GM23338 (cell line): ENCODE results near the gene RBM33. TPM values are rescaled to one million over a fixed set of nuclear protein-coding genes. Genes with fewer than 3 reads are reported as not detected.

ENCODE experiments used
- ATAC-seq: fragments of 200-7000 bp; cut with Tn5 transposase; 3 replicates; pipeline ENCODE4 v1.9.1; 2020
- DNase-seq: peaks from one replicate; pipeline ENCODE4 v3.0.0-alpha.2; 2015; ENCODE audit warnings: low spot score
- H2AFZ ChIP-seq: fragments of 200-600 bp; sonication (generic); 2 replicates; pipeline ENCODE4 v1.8.0; 2016; ENCODE audit warnings: antibody characterized with exemption, mild to moderate bottlenecking, moderate library complexity
- H3F3A ChIP-seq: fragments of 200-600 bp; sonication (generic); replicated peaks from 2 replicates; pipeline ENCODE4 v1.8.0; 2017; ENCODE audit warnings: antibody characterized with exemption, mixed run types, low read depth
- H3K27ac ChIP-seq: fragments of 200-600 bp; sonication (generic); 2 replicates; pipeline ENCODE4 v1.6.1; 2016; ENCODE audit warnings: low read depth
- H3K27me3 ChIP-seq: fragments of 200-600 bp; sonication (generic); 2 replicates; pipeline ENCODE4 v1.8.0; 2016; ENCODE audit warnings: mild to moderate bottlenecking, mixed run types, moderate library complexity; ENCODE audit not compliant: insufficient read depth
- H3K36me3 ChIP-seq: fragments of 200-600 bp; sonication (generic); 2 replicates; pipeline ENCODE4 v1.8.0; 2016; ENCODE audit warnings: mild to moderate bottlenecking; ENCODE audit not compliant: insufficient read depth
- H3K4me1 ChIP-seq: fragments of 200-600 bp; sonication (generic); 2 replicates; pipeline ENCODE4 v1.8.0; 2016; ENCODE audit warnings: mild to moderate bottlenecking, moderate library complexity; ENCODE audit not compliant: insufficient read depth
- H3K4me2 ChIP-seq: fragments of 200-600 bp; sonication (generic); 2 replicates; pipeline ENCODE4 v1.7.1; 2017; ENCODE audit warnings: mixed run types
- H3K4me3 ChIP-seq: fragments of 200-600 bp; sonication (generic); 2 replicates; pipeline ENCODE4 v1.6.1; 2016; ENCODE audit warnings: mixed run types
- H3K79me2 ChIP-seq: fragments of 200-600 bp; sonication (generic); replicated peaks from 2 replicates; pipeline ENCODE4 v1.8.0; 2017; ENCODE audit warnings: mild to moderate bottlenecking; ENCODE audit not compliant: insufficient read depth
- H3K9me2 ChIP-seq: fragments of 200-600 bp; sonication (generic); 2 replicates; pipeline ENCODE4 v1.8.0; 2017; ENCODE audit not compliant: insufficient read depth
- H4K20me1 ChIP-seq: fragments of 200-600 bp; sonication (generic); replicated peaks from 2 replicates; pipeline ENCODE4 v1.8.0; 2017; ENCODE audit warnings: mild to moderate bottlenecking; ENCODE audit not compliant: insufficient read depth
- H3K27ac Mint-ChIP-seq: 2 replicates; pipeline ENCODE4 v1.8.0; 2020; ENCODE audit warnings: inconsistent platforms, mild to moderate bottlenecking, moderate library complexity, mixed read lengths
- H3K27me3 Mint-ChIP-seq: 3 replicates; pipeline ENCODE4 v1.8.0; 2022; ENCODE audit warnings: low read depth, mild to moderate bottlenecking, moderate library complexity, mixed read lengths, inconsistent platforms; ENCODE audit not compliant: insufficient read depth, poor library complexity
- H3K36me3 Mint-ChIP-seq: 3 replicates; pipeline ENCODE4 v1.8.0; 2021; ENCODE audit warnings: low read depth, mild to moderate bottlenecking, inconsistent platforms, moderate library complexity, mixed read lengths
- H3K4me1 Mint-ChIP-seq: 3 replicates; pipeline ENCODE4 v1.8.0; 2020; ENCODE audit warnings: mild to moderate bottlenecking, inconsistent platforms, mixed read lengths
- H3K4me3 Mint-ChIP-seq: 3 replicates; pipeline ENCODE4 v1.8.0; 2021; ENCODE audit warnings: moderate library complexity, mild to moderate bottlenecking, inconsistent platforms, mixed read lengths
- H3K9me3 Mint-ChIP-seq: 3 replicates; pipeline ENCODE4 v1.8.0; 2020; ENCODE audit warnings: moderate library complexity, mild to moderate bottlenecking, inconsistent platforms, mixed read lengths
- CREB1 ChIP-seq: fragments of 250-450 bp; sonication (Bioruptor Pico); IDR thresholded peaks from 2 replicates; pipeline ENCODE4 v1.5.0; 2020; ENCODE audit warnings: low read depth, mild to moderate bottlenecking, moderate library complexity
- CTCF ChIP-seq, 2 experiments: fragments of 200-600 bp in 1 of 2; sonication (generic) in 1 of 2; conservative IDR thresholded peaks; 2 replicates each; pipeline versions ENCODE4 v1.5.1 to v1.6.1; 2016 to 2017; ENCODE audit warnings: antibody characterized with exemption in 2 of 2, low read depth in 2 of 2, mild to moderate bottlenecking in 2 of 2, moderate library complexity in 1 of 2
- EZH2 ChIP-seq: fragments of 200-600 bp; sonication (generic); IDR thresholded peaks from one replicate; pipeline ENCODE4 v1.8.0; 2017; ENCODE audit warnings: antibody characterized with exemption, mild to moderate bottlenecking, low read depth; ENCODE audit not compliant: unreplicated experiment
- EZH2phosphoT487 ChIP-seq: fragments of 200-600 bp; sonication (generic); IDR thresholded peaks from one replicate; pipeline ENCODE4 v1.8.1; 2018; ENCODE audit warnings: antibody characterized with exemption; ENCODE audit not compliant: unreplicated experiment
- JUNB ChIP-seq: IDR thresholded peaks from one replicate; pipeline ENCODE4 v1.6.1; 2016; ENCODE audit warnings: antibody characterized with exemption; ENCODE audit not compliant: unreplicated experiment
- NANOG ChIP-seq: IDR thresholded peaks from 2 replicates; pipeline ENCODE4 v1.6.1; 2016; ENCODE audit warnings: antibody characterized with exemption, borderline replicate concordance
- POLR2AphosphoS5 ChIP-seq: IDR thresholded peaks from 2 replicates; pipeline ENCODE4 v1.6.1; 2016; ENCODE audit warnings: antibody characterized with exemption, low read depth
- STAT1 ChIP-seq: IDR thresholded peaks from one replicate; pipeline ENCODE4 v1.6.1; 2016; ENCODE audit warnings: antibody characterized with exemption; ENCODE audit not compliant: unreplicated experiment
- ZNF114 ChIP-seq: fragments of 250-450 bp; sonication (Bioruptor Pico); IDR thresholded peaks from 2 replicates; pipeline ENCODE4 v1.5.0; 2020; ENCODE audit warnings: mild to moderate bottlenecking, moderate library complexity
- ZNF331 ChIP-seq: fragments of 250-450 bp; sonication (Bioruptor Pico); IDR thresholded peaks from 2 replicates; pipeline ENCODE4 v1.5.0; 2020; ENCODE audit warnings: low read depth, mild to moderate bottlenecking, moderate library complexity
- ZNF462 ChIP-seq: fragments of 250-450 bp; sonication (Bioruptor Pico); IDR thresholded peaks from 2 replicates; pipeline ENCODE4 v1.5.0; 2020; ENCODE audit warnings: mild to moderate bottlenecking, moderate library complexity
- polyA plus RNA-seq: library from polyadenylated mRNA; unstranded; fragments of >200 nt; fragmentation: Nextera tagmentation; extraction: Ambion mirVana; gene quantifications from 2 replicates; pipeline ENCODE4 v1.2.1, GENCODE V29; 2016
- total RNA-seq: library from RNA; depleted of rRNA; stranded (reverse); fragments of >200 nt; shearing (Covaris generic); gene quantifications from 2 replicates; pipeline ENCODE4 v1.2.3, GENCODE V29; 2014
- TF ChIP-seq, protein P1 (sequence below): IDR thresholded peaks from 2 replicates; pipeline ENCODE4 v1.6.1; 2016; ENCODE audit warnings: antibody characterized with exemption
- TF ChIP-seq, protein P2 (sequence below): IDR thresholded peaks from one replicate; pipeline ENCODE4 v1.6.1; 2018; ENCODE audit warnings: antibody characterized with exemption; ENCODE audit not compliant: unreplicated experiment

RBM33 gene
- total and polyA plus RNA-seq, 2 experiments from 2014 or later: 47.7 to 94.7 TPM

DNA sequence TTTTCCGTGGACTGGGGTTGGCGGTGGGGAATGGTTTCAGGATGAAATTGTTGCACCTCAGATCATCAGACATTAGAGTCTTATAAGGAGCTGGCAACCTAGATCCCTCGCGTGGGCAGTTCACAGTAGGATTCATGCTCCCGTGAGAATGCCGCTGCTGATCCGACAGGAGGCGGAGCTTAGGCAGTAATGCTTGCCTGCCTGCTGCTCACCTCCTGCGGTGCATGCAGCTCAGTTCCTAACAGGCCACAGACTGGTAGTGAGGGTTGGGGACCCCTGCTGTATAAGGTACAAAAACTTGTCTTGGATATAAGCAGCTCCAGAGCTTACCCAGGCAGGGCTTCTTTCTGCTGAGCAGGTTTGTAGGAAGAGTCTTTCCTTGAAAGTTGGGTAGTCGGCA, 113.9 kb downstream of the RBM33 start:
- peaks cover 4% of the 10 kb centered on the region; the same call in 1 of the 2 replicates for H3K36me3 ChIP-seq
- DNase-seq (peak; percentile 60), ATAC-seq (peak; percentile 80)

More for the DNA sequence above, 113.9 kb downstream of the RBM33 start:
- Histone ChIP-seq H3F3A (no peaks in the 10 kb centered on the region), H3K4me1 (peaks cover 12% of the 10 kb centered on the region), H3K4me2 (no peak overlapping the region), H2AFZ (no peak overlapping the region), H3K27me3 (no peaks in the 10 kb centered on the region), H3K9me2 (no peaks in the 10 kb centered on the region), H4K20me1 (peaks cover 45% of the 10 kb centered on the region), H3K4me3 (no peak overlapping the region), H3K79me2 (peaks cover 96% of the 10 kb centered on the region), H3K27ac (no peak overlapping the region)
- Mint-ChIP-seq H3K4me1 (peaks cover 44% of the 10 kb centered on the region), H3K4me3 (no peak overlapping the region), H3K36me3 (peaks cover 40% of the 10 kb centered on the region), H3K27ac (no peak overlapping the region), H3K27me3 (peaks cover 2% of the 10 kb centered on the region), H3K9me3 (peaks cover 8% of the 10 kb centered on the region; the same call in 2 of the 3 replicates)
- TF ChIP-seq ZNF462 (CRISPR knock-in tag): no peak
- TF ChIP-seq, protein P1, sequence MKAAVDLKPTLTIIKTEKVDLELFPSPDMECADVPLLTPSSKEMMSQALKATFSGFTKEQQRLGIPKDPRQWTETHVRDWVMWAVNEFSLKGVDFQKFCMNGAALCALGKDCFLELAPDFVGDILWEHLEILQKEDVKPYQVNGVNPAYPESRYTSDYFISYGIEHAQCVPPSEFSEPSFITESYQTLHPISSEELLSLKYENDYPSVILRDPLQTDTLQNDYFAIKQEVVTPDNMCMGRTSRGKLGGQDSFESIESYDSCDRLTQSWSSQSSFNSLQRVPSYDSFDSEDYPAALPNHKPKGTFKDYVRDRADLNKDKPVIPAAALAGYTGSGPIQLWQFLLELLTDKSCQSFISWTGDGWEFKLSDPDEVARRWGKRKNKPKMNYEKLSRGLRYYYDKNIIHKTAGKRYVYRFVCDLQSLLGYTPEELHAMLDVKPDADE: no peak
- no peak for TF ChIP-seq ZNF114 (CRISPR knock-in tag)
- no peak for TF ChIP-seq POLR2AphosphoS5
- TF ChIP-seq NANOG: no peak
- TF ChIP-seq EZH2phosphoT487: no peak
- TF ChIP-seq, protein P2, sequence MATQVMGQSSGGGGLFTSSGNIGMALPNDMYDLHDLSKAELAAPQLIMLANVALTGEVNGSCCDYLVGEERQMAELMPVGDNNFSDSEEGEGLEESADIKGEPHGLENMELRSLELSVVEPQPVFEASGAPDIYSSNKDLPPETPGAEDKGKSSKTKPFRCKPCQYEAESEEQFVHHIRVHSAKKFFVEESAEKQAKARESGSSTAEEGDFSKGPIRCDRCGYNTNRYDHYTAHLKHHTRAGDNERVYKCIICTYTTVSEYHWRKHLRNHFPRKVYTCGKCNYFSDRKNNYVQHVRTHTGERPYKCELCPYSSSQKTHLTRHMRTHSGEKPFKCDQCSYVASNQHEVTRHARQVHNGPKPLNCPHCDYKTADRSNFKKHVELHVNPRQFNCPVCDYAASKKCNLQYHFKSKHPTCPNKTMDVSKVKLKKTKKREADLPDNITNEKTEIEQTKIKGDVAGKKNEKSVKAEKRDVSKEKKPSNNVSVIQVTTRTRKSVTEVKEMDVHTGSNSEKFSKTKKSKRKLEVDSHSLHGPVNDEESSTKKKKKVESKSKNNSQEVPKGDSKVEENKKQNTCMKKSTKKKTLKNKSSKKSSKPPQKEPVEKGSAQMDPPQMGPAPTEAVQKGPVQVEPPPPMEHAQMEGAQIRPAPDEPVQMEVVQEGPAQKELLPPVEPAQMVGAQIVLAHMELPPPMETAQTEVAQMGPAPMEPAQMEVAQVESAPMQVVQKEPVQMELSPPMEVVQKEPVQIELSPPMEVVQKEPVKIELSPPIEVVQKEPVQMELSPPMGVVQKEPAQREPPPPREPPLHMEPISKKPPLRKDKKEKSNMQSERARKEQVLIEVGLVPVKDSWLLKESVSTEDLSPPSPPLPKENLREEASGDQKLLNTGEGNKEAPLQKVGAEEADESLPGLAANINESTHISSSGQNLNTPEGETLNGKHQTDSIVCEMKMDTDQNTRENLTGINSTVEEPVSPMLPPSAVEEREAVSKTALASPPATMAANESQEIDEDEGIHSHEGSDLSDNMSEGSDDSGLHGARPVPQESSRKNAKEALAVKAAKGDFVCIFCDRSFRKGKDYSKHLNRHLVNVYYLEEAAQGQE: no peak
- TF ChIP-seq CTCF (conservative IDR thresholded peaks at IDR 0.05; ENCODE audit: low read depth in 2 of 2): no peak
- TF ChIP-seq JUNB: no peak
- TF ChIP-seq STAT1: no peak
- TF ChIP-seq EZH2: no peak
- TF ChIP-seq ZNF331 (CRISPR knock-in tag): no peak
- no peak for TF ChIP-seq CREB1 (CRISPR knock-in tag)
